Fibroblast of lung (primary cell): Measurements from ENCODE around the gene PADI2.

ENCODE experiments used
- CTCF ChIP-seq, 2 donors: IDR thresholded peaks in 1 of 2; conservative IDR thresholded peaks in 1 of 2; 1 replicate in 1 of 2; 2 replicates in 1 of 2; pipeline ENCODE4 v1.5.1; 2011 to 2012; ENCODE audit warnings: low read length in 2 of 2, control low read depth in 1 of 2, inconsistent platforms in 1 of 2, low read depth in 1 of 2, mild to moderate bottlenecking in 1 of 2
- EZH2 ChIP-seq: IDR thresholded peaks from 2 replicates; pipeline ENCODE4 v1.5.1; 2012; ENCODE audit warnings: low read length, control low read depth, mild to moderate bottlenecking; ENCODE audit errors: missing control alignments

- TF ChIP-seq EZH2 (no peak), CTCF (conservative IDR thresholded peaks at IDR 0.05 in 1 of 2, IDR thresholded peaks at IDR 0.05 in 1 of 2; ENCODE audit: low read depth in 1 of 2, low read length in 2 of 2) (no peak)
Measured at GRCh38 chr1:17097147-17097546, 22.1 kb downstream of the PADI2 start.
